ENCODE data around the gene CRB1.

DNA sequence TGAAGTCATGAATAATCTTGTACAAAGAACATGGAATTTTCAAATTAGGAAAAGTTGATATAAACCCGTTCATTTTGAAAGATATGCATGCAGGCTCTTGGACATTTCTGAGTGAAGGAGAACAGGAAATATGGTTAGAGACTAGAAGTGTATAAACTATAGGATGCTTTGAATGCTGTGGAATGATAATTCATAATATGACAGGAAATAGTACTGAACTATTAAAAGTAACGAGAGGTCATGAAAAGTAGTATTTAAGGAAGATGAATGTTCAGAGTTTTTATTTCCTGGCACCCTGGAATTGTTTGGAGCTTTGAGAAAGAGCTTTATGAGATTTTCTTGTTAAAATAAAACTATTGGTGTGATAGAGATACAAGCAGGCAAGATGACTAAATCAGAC lies 18.7 kb upstream of the CRB1 start:
- TF ChIP-seq, protein P1, sequence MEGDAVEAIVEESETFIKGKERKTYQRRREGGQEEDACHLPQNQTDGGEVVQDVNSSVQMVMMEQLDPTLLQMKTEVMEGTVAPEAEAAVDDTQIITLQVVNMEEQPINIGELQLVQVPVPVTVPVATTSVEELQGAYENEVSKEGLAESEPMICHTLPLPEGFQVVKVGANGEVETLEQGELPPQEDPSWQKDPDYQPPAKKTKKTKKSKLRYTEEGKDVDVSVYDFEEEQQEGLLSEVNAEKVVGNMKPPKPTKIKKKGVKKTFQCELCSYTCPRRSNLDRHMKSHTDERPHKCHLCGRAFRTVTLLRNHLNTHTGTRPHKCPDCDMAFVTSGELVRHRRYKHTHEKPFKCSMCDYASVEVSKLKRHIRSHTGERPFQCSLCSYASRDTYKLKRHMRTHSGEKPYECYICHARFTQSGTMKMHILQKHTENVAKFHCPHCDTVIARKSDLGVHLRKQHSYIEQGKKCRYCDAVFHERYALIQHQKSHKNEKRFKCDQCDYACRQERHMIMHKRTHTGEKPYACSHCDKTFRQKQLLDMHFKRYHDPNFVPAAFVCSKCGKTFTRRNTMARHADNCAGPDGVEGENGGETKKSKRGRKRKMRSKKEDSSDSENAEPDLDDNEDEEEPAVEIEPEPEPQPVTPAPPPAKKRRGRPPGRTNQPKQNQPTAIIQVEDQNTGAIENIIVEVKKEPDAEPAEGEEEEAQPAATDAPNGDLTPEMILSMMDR (IDR thresholded peaks at IDR 0.05) = no peak
- TF ChIP-seq POLR2A (IDR thresholded peaks at IDR 0.05) (no peak), POLR2AphosphoS5 (IDR thresholded peaks at IDR 0.05) (no peak)

Data from breast epithelium (tissue), 3 donors.